ENCODE measurements around the gene IGFBP1. TPM values are rescaled to one million over a fixed set of nuclear protein-coding genes. Genes with fewer than 3 reads are reported as not detected.

Gene IGFBP1
- total and polyA plus RNA-seq, 2 of the 13 experiments (the other 11 are each of a cell fraction or from before 2014, with no cell fraction given), result 5.4 to 885 TPM

DNA sequence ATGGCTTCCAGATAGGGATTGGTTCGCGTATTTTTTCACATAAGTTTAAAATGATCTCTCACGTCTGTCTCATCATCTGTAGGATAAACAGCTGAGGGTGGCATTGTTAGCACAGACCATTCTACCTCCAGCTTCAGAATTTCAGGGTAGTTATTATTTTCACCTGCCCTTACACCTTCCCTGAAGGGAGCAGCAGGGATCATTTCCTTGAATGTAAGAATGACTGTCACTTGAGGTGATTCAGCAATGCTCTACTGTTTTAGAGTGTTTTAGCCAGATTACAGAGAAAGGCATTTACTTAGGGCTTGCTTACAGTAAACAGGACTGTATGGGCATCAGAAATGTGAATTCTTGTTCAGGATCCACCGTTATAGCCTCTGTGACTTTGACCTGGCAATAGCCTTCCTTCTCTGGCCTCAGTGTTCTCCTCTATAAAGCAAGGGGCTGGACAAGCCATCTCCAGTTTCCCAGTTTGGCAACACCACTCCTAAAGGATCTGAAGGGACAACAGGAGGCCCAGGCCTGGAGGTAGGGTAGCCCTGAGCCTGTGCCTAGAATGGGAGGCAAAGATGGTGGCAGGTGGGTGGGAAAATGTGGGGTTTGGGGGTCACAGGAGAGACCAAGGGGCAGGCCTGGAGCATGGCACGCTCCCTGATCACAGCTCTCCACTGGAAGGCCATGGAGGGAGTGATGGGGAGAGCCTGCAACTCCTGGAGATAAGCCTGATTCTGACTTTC, 1.2 kb upstream of the IGFBP1 start (continued):
- TF ChIP-seq, protein P1, sequence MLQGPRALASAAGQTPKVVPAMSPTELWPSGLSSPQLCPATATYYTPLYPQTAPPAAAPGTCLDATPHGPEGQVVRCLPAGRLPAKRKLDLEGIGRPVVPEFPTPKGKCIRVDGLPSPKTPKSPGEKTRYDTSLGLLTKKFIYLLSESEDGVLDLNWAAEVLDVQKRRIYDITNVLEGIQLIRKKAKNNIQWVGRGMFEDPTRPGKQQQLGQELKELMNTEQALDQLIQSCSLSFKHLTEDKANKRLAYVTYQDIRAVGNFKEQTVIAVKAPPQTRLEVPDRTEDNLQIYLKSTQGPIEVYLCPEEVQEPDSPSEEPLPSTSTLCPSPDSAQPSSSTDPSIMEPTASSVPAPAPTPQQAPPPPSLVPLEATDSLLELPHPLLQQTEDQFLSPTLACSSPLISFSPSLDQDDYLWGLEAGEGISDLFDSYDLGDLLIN (CRISPR knock-in tag; IDR thresholded peaks at IDR 0.05; ENCODE audit: borderline replicate concordance), result no peak
- no peak for TF ChIP-seq ZNF124 (CRISPR knock-in tag; IDR thresholded peaks at IDR 0.05)
- 0 out of 2 replicates have a peak, but pooled peaks have one; percentile 30 for TF ChIP-seq GLMP (CRISPR knock-in tag; IDR thresholded peaks at IDR 0.05; ENCODE audit: borderline replicate concordance)
- TF ChIP-seq, protein P2, sequence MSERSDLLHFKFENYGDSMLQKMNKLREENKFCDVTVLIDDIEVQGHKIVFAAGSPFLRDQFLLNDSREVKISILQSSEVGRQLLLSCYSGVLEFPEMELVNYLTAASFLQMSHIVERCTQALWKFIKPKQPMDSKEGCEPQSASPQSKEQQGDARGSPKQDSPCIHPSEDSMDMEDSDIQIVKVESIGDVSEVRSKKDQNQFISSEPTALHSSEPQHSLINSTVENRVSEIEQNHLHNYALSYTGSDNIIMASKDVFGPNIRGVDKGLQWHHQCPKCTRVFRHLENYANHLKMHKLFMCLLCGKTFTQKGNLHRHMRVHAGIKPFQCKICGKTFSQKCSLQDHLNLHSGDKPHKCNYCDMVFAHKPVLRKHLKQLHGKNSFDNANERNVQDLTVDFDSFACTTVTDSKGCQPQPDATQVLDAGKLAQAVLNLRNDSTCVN (CRISPR knock-in tag; IDR thresholded peaks at IDR 0.05; ENCODE audit: borderline replicate concordance), result no peak
- TF ChIP-seq CTCF (CRISPR knock-in tag; IDR thresholded peaks at IDR 0.05), result no peak
- no peak for TF ChIP-seq ZNF501 (CRISPR knock-in tag; IDR thresholded peaks at IDR 0.05)
- TF ChIP-seq SP4 (CRISPR knock-in tag; IDR thresholded peaks at IDR 0.05), result no peak
- TF ChIP-seq BRCA1 (CRISPR knock-in tag; IDR thresholded peaks at IDR 0.05), result no peak
- no peak for TF ChIP-seq ISX (CRISPR knock-in tag; conservative IDR thresholded peaks at IDR 0.05)
- TF ChIP-seq YEATS2 (CRISPR knock-in tag; IDR thresholded peaks at IDR 0.05; ENCODE audit: borderline replicate concordance), result no peak
- TF ChIP-seq MIER2 (CRISPR knock-in tag; IDR thresholded peaks at IDR 0.05), result no peak
- 0 out of 2 replicates have a peak, but pooled peaks have one; percentile 20 for TF ChIP-seq ZNF607 (CRISPR knock-in tag; IDR thresholded peaks at IDR 0.05; ENCODE audit: borderline replicate concordance)
- TF ChIP-seq ZNF3 (CRISPR knock-in tag; IDR thresholded peaks at IDR 0.05), result no peak
- TF ChIP-seq ZNF878 (CRISPR knock-in tag; IDR thresholded peaks at IDR 0.05), result no peak
- TF ChIP-seq TSC22D2 (CRISPR knock-in tag; IDR thresholded peaks at IDR 0.05; ENCODE audit: borderline replicate concordance), result no peak
- no peak for TF ChIP-seq ZBTB20 (CRISPR knock-in tag; IDR thresholded peaks at IDR 0.05; ENCODE audit: borderline replicate concordance, low read depth)
- TF ChIP-seq GABPB1 (CRISPR knock-in tag; IDR thresholded peaks at IDR 0.05), result no peak
- no peak for TF ChIP-seq SIX1 (CRISPR knock-in tag; IDR thresholded peaks at IDR 0.05; ENCODE audit: borderline replicate concordance)
- TF ChIP-seq ZNF33B (CRISPR knock-in tag; IDR thresholded peaks at IDR 0.05), result no peak
- no peak for TF ChIP-seq ARID4A (CRISPR knock-in tag; IDR thresholded peaks at IDR 0.05; ENCODE audit: borderline replicate concordance)

All from HepG2 (cell line).